GM15510 (cell line): ENCODE measurements around the gene SNX30.

Experiments
- POLR2A ChIP-seq: IDR thresholded peaks from 3 replicates; pipeline ENCODE4 v1.6.1; 2011; ENCODE audit warnings: borderline replicate concordance; ENCODE audit not compliant: insufficient read length; ENCODE audit errors: extremely low read depth

SNX30 gene

GRCh38 chr9:112917987-112918362, 167.4 kb downstream of the SNX30 start:
- no peak for TF ChIP-seq POLR2A

GRCh38 chr9:112921549-112921948, 171.0 kb downstream of the SNX30 start:
- TF ChIP-seq POLR2A, result no peak
